HG02970 (cell line): ENCODE measurements around the gene ITLN2.
"Not testable (repeated sequence)": the region's sequence is repeated elsewhere in the genome, so short reads cannot be mapped to it uniquely, and the experiment has no call there.

Source experiments
- ATAC-seq: cut with Tn5 transposase; IDR thresholded peaks from one replicate; pipeline ENCODE4 v1.9.1; 2021; ENCODE audit warnings: mild to moderate bottlenecking, moderate library complexity, moderate number of reproducible peaks; ENCODE audit not compliant: unreplicated experiment, low FRiP score

The ITLN2 gene

DNA sequence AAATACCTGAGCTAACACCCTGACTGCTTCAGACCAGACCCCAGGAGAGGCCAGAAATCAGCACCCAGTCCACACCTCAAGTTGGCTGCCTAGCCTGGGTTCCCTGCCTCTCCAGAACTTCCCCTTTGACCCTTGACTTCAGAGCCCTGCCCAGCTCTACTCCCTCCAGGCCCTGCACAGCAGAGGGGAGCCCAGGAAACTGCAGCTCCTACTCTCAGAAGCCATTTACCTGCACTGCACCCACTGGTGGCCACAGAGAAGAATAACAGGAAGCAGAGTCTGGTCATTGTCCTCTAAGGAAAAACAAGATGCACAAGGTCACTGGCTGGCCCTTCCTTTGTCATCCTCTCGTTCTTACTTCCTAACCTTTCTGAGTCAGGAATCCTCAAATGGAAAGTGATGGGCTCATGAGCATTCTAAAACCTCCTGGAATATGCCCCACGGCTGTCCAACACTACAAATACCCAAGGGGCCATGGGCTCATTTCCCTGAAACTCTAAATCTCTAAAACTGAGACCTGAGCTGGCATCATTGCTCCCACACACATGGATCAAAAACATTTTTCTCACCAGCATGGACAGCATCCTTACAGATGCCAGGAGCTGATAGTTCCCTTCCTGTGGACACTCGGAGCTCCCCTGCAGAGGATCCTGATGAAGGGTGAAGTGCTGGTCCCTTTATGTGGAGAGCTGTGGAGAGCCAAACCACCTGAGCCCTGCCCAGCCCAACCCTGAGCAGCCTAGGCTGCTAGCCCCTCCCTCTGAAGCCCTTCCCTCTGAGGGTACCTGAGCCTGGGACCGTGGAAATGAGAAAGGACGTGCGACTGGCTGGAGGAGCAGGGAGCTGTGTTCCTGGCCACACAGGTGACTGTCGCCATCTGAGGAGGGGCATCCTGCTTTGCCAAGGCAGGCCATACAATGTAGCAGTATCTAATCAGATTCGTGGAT is at the start of gene ITLN2:
Gene ITLN2, minus strand, starts transcription at position 652 of the 947 bp plus-strand sequence. Its CDS starts 68 bp downstream, at position 584.
- no peak for ATAC-seq

DNA sequence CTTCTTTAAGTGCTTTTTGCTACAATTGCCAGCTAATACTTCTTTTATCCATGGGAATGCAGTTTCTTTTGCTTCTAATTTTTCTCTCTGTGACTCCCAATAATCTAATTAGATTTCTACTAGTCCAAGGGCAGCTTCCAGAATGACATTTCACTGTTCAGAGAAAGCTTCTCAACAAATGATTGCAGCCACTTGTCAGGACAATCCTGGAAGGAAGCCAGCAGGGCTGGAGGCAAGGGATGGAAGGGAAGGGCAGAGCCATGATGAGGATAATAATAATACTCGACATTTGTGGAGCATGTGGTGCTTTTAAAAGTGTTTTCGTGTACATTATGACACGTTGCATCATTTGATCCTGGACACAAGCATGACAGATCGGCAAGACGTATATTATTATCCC is 46.9 kb upstream of the ITLN2 start:
- no peak for ATAC-seq

DNA sequence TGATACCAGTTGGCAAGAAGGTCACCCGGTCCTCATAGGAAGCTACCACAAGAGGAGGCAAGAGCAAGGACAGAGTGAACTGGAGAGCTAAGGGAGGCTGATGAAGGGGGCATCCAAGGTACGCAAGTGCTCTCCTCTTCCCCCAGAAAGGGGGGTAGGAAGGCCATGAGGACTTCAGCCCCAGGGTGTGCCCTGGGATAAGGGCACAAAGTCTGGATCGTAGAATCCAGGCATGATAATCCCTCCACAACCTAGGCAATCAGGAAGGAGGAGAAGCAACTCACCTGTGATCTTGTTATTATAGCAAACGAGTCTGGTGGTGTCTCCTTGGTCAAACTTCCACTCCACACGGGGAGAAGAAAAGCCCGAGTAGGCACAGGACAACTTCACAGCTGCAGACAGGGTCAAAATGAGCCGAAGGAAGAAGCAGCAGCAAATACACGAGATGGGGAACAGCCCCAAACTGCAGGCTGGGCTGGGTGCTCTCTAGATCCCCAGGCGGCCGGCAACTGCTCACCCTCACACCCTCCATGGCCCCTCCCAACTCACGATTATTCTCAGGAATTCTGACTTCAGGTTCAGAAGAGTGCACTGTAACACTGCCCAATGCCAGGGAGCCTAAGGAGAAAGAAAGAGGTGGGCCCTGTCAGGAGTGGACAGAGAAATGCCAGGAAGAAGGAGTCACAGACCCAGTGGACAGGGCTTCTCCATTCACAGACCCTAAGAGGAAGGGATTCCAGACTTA is 46.3 kb upstream of the ITLN2 start:
- no peak for ATAC-seq

DNA sequence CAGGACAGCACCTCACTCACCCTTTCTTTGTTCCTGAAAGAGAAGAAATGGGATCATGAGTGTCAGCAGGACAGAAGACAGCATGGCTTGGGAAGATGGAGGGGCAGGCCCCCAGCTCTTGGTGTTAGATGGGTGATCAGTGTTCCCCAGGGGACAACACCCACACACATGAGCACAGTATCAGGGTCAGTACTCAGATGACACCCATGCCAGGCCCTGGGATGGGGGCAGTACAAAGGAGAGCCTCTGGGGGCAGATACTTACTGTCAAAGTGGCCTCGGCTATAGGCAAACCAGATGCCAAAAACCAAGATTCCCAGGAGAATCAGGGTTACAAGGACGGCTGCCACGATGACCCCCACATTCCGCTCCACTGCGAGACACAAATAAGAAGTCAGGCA is 44.8 kb upstream of the ITLN2 start:
- ATAC-seq: no peak

DNA sequence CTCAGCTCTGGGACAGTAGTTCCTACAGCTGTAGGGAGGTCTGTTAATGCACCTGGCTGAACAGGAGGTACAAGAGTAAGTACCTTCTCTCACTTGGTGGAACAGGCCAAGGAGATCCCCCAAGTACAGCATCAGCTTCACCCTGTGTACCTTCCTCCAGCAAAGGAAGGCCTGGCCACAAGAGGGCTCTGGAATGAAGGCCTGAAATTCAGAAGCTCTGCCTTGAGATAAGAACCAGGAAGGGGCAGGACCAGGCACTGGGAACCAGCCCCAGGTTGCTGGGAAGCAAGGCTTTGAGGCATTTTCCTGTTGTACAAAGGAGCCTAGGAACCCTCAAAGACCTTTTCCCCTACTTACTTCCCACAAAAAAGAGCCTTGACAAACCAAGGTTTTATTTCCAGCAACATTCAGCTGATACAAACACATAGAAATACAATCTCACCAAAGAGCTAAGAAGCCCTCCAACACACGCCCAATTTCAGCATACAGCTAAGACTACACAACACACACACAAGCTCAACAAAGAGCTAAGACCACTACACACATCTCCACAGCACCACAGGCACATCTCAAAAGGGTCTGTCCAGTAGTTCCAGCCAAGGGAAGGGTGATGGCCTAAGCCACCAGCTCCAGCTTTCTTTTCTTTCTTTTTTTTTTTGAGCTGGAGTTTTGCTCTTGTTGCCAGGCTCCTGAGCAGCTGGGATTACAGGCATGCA is 42.9 kb upstream of the ITLN2 start:
- no peak for ATAC-seq

DNA sequence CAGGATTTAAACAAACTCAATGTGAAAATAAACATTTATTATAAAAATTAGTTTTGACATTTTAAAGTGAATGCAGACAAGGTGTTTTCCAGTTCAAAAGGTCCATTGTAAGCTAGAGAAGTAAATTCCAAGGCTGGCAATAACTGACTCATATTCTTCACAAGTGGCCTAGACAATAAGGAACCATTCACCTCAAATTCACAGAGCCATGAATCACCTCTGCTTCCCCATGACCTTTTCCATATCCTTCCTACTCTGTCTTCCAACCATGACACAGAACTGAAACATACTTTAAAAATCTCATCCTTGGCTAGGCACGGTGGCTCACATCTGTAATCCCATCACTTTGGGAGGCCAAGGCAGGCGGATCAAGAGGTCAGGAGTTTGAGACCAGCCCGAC is 41.6 kb upstream of the ITLN2 start:
- ATAC-seq: no peak

DNA sequence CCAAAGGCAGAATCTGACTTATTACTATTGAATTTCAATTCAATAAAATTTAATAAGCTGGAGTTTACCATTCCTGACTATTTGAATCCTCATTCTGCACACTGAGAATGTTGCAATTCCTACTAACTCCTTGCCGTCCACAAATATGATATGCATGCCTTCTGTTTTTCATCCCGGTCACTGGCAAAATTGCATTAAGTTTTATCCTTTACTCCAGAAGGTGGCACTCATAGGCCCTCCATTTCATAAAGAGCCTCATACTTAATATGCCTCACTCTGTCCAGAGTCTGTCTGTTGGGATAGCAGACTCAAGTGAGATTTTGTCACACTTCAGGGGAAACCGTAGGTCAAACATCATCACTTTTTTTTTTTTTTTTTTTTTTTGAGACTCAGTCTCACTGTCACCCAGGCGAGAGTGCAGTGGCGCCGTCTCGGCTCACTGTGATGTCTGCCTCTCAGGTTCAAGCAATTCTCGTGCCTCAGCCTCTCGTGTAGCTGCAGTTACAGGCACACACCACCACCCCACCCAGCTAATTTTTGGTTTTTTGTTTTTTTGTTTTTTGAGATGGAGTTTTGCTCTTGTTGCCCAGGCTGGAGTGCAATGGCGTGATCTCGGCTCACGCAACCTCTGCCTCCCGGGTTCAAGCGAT is 39.1 kb upstream of the ITLN2 start:
- ATAC-seq: no peak

DNA sequence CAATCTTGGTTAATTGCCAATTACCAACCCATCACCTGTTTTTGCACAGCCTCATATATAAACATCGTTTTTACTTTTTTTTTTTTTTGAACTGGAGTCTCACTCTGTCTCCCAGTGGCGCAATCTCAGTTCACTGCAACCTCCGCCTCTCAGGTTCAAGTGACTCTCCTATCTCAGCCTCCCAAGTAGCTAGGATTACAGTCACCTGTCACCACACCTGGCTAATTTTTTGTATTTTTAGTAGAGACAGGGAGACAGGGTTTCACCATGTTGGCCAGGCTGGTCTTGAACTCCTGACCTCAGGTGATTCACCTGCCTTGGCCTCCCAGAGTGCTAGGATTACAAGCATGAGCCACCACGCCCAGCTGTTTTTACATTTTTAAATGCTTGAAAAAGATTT is 37.4 kb upstream of the ITLN2 start:
- ATAC-seq: not testable (repeated sequence)

DNA sequence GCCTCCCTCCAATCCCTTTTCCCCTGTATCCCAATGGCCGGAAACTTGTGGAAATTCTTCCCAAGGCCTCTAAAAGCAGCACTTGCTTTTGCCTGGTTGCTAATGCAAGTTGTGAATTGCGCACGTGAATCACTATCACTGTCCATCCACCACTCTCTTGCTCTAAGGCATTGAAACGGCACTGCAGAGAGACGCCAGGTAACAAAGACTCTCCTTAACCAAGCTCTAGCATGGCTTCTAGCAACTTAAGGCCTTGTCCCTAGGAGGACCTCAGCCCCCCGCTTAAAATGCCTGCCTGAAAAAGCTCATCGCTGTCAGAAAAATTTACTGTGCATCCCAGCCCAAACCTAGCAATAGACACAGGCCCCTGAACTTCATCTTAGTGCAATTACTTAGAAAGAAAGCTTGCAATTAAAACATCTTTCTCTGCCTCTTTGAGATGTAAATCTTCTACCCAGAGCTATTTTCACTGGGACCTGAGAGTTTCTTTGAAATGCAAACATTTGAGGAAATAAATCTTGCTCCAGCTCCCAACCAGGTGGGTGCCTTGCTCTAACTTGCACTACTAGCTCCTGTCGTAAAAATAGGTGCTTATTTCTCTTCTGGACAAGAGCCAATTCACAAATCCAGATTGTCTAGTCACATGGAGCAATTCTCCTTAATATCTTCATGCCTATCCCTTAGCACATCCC is 32.9 kb upstream of the ITLN2 start:
- ATAC-seq: no peak

DNA sequence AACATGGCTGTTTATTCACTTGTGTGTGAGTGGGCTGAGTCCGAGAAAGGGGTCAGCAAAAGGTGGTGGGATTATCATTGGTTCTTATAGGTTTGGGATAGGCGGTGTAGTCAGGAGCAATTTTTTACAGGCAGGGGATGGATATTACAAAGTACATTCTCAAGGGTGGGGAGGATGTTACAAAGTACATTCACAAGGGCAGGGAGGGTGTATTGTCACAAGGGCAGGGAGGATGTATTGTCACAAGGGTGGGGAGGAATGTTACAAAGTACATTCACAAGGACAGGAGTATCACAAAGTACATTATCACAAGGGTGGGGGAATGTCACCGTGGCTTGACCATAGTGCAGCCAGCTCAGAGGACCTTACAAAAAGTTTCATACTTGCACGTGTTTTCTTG is 31.1 kb upstream of the ITLN2 start:
- ATAC-seq: no peak

DNA sequence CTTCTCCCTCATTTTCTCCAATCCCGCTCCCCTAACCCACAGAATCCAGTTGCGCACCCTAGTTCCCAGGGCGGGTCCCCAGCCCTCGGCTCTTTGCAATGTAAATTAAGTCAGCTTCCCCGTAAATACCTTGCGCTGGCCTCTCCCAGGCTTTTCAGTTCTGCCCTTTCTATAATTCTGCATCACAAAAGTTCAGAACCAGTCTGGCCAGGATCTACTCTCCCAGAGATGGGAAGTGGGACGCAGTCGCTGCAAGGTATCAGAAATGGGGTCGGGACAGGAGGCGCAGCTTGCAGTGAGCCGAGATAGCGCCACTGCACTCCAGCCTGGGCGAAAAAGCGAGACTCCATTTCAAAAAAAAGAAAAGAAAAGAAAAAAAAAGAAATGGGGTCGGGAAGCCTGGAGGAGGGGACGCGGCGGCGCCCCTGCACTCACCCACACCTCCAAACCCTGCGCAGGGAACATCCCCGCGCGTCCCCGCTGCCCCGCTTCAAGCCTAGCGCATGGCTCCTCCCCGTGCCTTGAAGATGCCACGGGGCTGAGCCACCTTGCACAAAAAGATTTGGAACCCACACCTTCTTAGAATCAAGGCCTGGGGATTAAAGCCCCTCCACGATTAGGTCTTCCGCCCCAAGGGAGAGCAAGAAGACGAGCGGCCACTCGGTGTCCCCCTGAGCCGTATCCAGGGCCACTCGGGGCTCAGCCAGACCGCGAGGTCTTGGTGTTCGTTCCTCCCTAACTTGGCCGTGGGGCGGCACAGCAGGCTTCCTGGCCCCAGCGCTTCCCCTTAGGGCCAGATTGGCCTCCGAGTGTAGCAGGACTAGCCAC is 27.2 kb upstream of the ITLN2 start:
- ATAC-seq: no peak

DNA sequence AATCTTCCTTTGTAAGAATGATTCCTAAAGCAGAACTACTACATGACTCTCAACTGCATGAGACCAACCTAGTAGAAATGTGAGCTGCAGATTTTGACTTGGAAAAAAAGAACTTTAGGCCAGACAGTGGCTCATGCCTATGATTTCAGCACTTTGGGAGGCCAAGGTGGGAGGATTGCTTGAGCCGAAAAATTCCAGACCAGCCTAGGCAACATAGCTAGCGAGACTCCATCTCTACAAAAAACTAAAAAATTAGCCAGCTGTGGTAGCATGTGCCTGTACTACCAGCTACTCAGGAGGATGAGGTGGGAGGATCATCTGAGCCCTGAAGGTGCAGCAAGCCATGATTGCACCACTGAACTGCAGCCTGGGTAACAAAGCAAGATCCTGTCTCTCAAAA is 24.7 kb upstream of the ITLN2 start:
- no peak for ATAC-seq

DNA sequence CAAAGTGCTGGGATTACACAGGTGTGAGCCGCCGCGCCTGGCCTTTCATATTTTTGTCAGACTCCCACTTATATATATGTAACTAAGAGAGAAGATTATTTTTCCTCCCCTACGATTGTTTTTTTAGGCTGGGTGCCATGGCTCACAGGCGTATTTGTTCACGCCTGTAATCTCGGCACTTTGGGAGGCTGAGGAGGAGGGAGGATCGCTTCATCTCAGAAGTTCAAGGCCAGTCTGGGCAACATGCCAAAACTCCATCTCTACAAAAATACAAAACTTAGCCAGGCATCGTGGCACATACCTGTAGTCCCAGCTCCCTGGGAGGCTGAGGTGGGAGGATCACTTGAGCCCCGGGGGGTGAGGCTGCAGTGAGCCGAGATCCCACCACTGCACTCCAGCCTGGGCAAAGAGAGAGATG is 23.9 kb upstream of the ITLN2 start:
- ATAC-seq: no peak

DNA sequence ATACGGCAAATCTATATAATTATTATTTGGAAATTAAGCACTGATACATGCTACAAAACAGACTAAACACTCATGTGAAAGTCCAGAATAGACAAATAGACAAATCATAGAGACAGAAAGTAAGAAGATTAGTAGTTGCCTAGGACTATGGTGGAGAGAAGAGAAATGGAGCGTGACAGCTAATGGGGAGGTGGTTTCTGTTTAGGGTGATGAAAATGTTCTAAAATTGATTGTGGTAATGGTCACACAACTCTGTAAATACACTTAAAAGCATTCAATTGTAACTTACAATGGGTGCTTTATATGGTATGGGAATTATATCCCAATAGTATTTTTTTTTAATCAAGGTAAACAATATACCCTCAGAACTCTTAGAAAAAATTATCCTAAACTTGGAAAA is 20.4 kb upstream of the ITLN2 start:
- ATAC-seq: no peak

DNA sequence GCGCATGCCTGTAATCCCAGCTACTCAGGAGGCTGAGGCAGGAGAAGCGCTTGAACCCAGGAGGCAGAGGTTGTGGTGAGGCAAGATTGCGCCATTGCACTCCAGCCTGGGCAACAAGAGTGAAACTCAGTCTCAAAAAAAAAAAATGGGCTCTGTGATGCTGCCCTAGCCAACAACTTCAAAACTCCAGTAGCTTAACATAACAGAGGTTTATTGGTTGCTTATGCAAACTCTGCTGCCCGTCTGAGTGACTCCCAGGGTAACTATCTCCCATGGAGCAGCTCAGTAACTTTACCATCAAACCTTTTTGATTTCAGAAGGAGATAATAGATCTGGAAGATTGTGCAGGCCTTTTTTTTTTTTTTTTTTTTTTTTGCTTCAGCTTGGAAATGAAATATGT is 18.9 kb upstream of the ITLN2 start:
- ATAC-seq: no peak

DNA sequence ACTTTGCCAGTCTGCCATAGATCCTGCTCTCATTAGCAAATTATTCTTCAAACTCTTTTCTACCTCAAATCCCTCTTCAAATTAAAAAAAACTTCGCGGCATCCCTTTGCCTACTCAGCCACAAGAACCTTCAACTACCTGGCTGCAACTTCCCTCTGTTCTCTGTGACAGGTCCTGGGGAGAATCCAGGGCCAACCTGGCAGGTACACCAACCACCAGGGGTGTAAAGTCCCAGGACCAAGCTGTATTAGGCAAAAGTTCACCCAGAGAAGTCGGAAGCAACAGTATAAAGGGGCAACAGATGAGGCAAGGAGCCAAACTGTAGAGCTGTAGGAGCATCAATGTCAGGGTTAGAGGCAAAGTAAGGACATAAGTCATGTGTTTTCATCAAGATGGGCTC is 18.3 kb upstream of the ITLN2 start:
- ATAC-seq: no peak

DNA sequence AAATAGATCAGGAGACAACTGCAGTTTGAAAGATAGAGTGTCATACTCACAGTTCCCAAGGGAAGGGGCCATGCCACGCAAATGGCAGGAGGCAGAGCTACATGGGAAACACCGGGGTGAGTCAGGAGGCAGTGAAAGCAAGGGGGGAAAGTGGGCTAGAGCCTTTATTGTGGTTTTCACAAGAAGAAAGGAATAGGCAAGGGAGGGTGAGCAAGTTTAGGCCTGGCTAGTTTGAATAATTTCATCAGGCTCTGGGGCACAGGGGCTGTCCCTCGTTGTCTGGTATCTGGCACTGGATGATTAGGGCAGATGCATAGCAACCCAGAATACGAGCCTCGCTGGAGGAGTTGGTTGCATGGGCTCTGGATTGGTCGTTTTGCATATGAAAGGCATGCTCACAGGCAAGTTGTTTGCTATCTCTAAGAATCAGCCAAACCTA is 17.0 kb upstream of the ITLN2 start:
- ATAC-seq: no peak

DNA sequence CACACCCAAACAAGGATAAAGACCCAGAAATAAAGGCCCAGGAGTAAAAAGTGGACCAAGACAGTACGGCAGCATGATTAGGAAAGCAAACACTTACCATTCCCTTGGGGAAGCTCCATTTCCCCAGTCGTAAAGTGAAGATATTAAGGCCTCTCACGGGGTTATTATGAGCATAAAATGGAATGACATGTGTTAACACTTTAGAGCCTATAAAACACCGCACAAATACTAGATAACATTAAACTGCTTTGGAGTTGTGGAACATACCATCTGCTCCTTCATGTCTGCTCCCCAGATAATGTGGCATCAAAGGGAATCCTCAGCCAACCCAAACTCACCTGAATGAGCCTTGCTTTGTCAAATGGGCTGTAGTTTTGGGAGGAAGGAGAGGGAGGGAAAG is 8.9 kb upstream of the ITLN2 start:
- ATAC-seq: no peak

DNA sequence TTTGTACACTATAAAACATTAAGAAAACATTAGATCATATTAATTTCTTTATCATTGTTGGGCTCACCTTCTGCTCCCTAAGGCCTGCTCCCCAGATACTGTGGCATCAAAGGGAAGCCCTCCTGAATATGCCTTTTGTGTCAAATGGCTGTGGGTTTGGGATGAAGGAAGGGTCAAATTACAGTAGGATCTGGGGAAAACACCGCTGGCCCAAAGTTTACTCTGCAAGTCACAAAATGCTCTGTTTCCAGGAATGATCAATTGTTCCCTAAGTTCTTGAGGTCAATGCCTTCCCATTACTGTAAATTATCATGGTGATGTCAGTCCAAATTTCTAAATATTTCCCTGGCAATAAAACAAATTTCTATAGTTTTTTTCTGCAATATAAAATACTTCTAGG is 6.8 kb upstream of the ITLN2 start:
- no peak for ATAC-seq
